ENCODE data around the gene CAPN15.
A peak's percentile ranks its signal among the peaks of the same experiment; 100 is the strongest.

Gene CAPN15

DNA sequence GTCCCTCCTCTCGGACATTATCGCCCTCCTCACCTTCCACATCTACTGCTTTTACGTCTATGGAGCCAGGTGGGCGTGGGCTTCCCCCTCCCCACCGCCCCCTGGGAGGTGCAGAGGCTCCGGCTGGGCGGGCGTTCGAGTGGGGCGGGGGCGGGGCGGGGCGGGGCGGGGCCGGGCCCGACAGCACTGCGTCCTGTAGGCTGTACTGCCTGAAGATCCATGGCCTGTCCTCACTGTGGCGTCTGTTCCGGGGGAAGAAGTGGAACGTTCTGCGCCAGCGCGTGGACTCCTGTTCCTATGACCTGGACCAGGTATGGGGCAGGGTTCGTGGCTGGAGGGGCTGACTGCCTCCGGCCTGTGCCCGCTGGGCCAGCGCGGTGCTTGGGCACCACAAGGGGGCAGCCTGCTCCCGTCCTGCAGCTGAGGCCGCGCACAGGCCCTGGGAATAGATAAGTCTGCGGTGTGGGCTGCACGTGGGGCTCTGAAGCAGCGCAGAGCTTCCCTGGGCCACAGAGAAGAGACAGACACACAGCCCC is 51.4 kb downstream of the CAPN15 start:
- Histone ChIP-seq H3K36me3 (ENCODE audit: control insufficient read depth in 1 of 2, insufficient read depth in 2 of 2, low read length in 2 of 2) (peaks cover 0 to 12% of the 10 kb centered on the region in 2 donors), H3K27ac (ENCODE audit: low read depth, low read length) (no peak overlapping the region), H3K9me3 (ENCODE audit: control insufficient read depth in 1 of 2, low read length in 2 of 2) (no peaks in the 10 kb centered on the region), H3K4me1 (ENCODE audit: control insufficient read depth in 1 of 2, insufficient read depth in 2 of 2, low read length in 2 of 2) (no peaks in the 10 kb centered on the region), H3K4me3 (ENCODE audit: low read depth in 1 of 2, low read length in 2 of 2) (peak overlapping the region; percentile 22 to 60), H3K27me3 (ENCODE audit: control insufficient read depth in 1 of 2, insufficient read depth in 2 of 2, low read length in 2 of 2) (no peaks in the 10 kb centered on the region), H3K9ac (ENCODE audit: low read depth in 1 of 2, low read length in 2 of 2) (no peak overlapping the region)

- no peak overlapping the region for H3K27ac ChIP-seq (ENCODE audit: low read depth, low read length)
- peaks cover 0 to 2% of the 10 kb centered on the region in 2 donors for H3K27me3 ChIP-seq (ENCODE audit: control insufficient read depth in 1 of 2, insufficient read depth in 2 of 2, low read length in 2 of 2)
- no peaks in the 10 kb centered on the region for H3K9me3 ChIP-seq (ENCODE audit: control insufficient read depth in 1 of 2, low read length in 2 of 2)
- H3K9ac ChIP-seq (ENCODE audit: low read depth in 1 of 2, low read length in 2 of 2), result no peak overlapping the region
- no peaks in the 10 kb centered on the region for H3K4me1 ChIP-seq (ENCODE audit: control insufficient read depth in 1 of 2, insufficient read depth in 2 of 2, low read length in 2 of 2)
- no peak overlapping the region for H3K4me3 ChIP-seq (ENCODE audit: low read depth in 1 of 2, low read length in 2 of 2)
- H3K36me3 ChIP-seq (ENCODE audit: control insufficient read depth in 1 of 2, insufficient read depth in 2 of 2, low read length in 2 of 2), result peaks cover 0 to 4% of the 10 kb centered on the region in 2 donors
Measured at GRCh38 chr16:580141-580945, 52.8 kb downstream of the CAPN15 start.

DNA sequence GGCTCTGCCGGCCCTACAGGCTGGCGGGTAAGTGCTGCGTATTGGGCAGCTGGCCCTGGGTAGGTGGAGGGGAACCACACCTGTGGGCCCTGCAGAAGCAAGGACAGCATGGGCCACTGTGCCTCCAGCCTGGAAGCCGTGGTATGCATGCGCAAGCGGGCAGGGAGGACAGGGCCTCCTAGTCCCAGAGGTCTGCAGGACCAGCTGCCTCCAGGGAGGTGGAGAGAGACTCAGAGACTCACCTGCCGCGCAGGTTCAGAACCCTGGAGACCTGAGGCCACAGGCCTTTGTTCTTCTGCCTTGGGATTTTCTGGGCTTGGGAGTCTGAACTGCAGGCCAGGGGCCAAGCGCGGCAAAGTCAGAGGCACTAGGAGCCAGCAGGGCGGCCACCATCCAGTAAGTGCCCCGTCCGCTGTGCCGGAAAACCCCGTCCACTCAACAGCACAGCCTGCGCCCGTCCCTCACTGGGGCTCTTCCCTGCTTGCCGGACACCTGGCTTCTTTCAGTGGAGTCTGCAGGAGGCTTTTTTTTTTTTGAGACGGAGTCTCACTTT is 53.5 kb downstream of the CAPN15 start:
- peaks cover 0 to 6% of the 10 kb centered on the region in 2 donors for H3K27me3 ChIP-seq (ENCODE audit: control insufficient read depth in 1 of 2, insufficient read depth in 2 of 2, low read length in 2 of 2)
- no peak overlapping the region for H3K9ac ChIP-seq (ENCODE audit: low read depth in 1 of 2, low read length in 2 of 2)
- H3K27ac ChIP-seq (ENCODE audit: low read depth, low read length), result no peak overlapping the region
- H3K4me1 ChIP-seq (ENCODE audit: control insufficient read depth in 1 of 2, insufficient read depth in 2 of 2, low read length in 2 of 2), result no peaks in the 10 kb centered on the region
- no peak overlapping the region for H3K4me3 ChIP-seq (ENCODE audit: low read depth in 1 of 2, low read length in 2 of 2)
- no peaks in the 10 kb centered on the region for H3K36me3 ChIP-seq (ENCODE audit: control insufficient read depth in 1 of 2, insufficient read depth in 2 of 2, low read length in 2 of 2)
- H3K9me3 ChIP-seq (ENCODE audit: control insufficient read depth in 1 of 2, low read length in 2 of 2), result no peaks in the 10 kb centered on the region

GRCh38 chr16:582218-582613 is 54.7 kb downstream of the CAPN15 start:
- Histone ChIP-seq H3K4me3 (ENCODE audit: low read depth in 1 of 2, low read length in 2 of 2) (no peak overlapping the region), H3K27ac (ENCODE audit: low read depth, low read length) (no peak overlapping the region), H3K27me3 (ENCODE audit: control insufficient read depth in 1 of 2, insufficient read depth in 2 of 2, low read length in 2 of 2) (peaks cover 3 to 6% of the 10 kb centered on the region in 2 donors), H3K4me1 (ENCODE audit: control insufficient read depth in 1 of 2, insufficient read depth in 2 of 2, low read length in 2 of 2) (peaks cover 3% of the 10 kb centered on the region in 2 donors), H3K36me3 (ENCODE audit: control insufficient read depth in 1 of 2, insufficient read depth in 2 of 2, low read length in 2 of 2) (no peaks in the 10 kb centered on the region), H3K9ac (ENCODE audit: low read depth in 1 of 2, low read length in 2 of 2) (no peak overlapping the region), H3K9me3 (ENCODE audit: control insufficient read depth in 1 of 2, low read length in 2 of 2) (no peaks in the 10 kb centered on the region)

GRCh38 chr16:582614-583331 is 55.3 kb downstream of the CAPN15 start:
- peaks cover 6 to 8% of the 10 kb centered on the region in 2 donors for H3K4me1 ChIP-seq (ENCODE audit: control insufficient read depth in 1 of 2, insufficient read depth in 2 of 2, low read length in 2 of 2)
- H3K4me3 ChIP-seq (ENCODE audit: low read depth in 1 of 2, low read length in 2 of 2), result no peak overlapping the region
- no peaks in the 10 kb centered on the region for H3K36me3 ChIP-seq (ENCODE audit: control insufficient read depth in 1 of 2, insufficient read depth in 2 of 2, low read length in 2 of 2)
- no peak overlapping the region for H3K27ac ChIP-seq (ENCODE audit: low read depth, low read length)
- H3K27me3 ChIP-seq (ENCODE audit: control insufficient read depth in 1 of 2, insufficient read depth in 2 of 2, low read length in 2 of 2), result peaks cover 3 to 6% of the 10 kb centered on the region in 2 donors
- no peaks in the 10 kb centered on the region for H3K9me3 ChIP-seq (ENCODE audit: control insufficient read depth in 1 of 2, low read length in 2 of 2)
- no peak overlapping the region for H3K9ac ChIP-seq (ENCODE audit: low read depth in 1 of 2, low read length in 2 of 2)

GRCh38 chr16:583470-583814 is 55.9 kb downstream of the CAPN15 start:
- peaks cover 6 to 15% of the 10 kb centered on the region in 2 donors for H3K4me1 ChIP-seq (ENCODE audit: control insufficient read depth in 1 of 2, insufficient read depth in 2 of 2, low read length in 2 of 2)
- peaks cover 3 to 6% of the 10 kb centered on the region in 2 donors for H3K27me3 ChIP-seq (ENCODE audit: control insufficient read depth in 1 of 2, insufficient read depth in 2 of 2, low read length in 2 of 2)
- H3K9me3 ChIP-seq (ENCODE audit: control insufficient read depth in 1 of 2, low read length in 2 of 2), result no peaks in the 10 kb centered on the region
- H3K36me3 ChIP-seq (ENCODE audit: control insufficient read depth in 1 of 2, insufficient read depth in 2 of 2, low read length in 2 of 2), result no peaks in the 10 kb centered on the region
- no peak overlapping the region for H3K27ac ChIP-seq (ENCODE audit: low read depth, low read length)
- no peak overlapping the region for H3K4me3 ChIP-seq (ENCODE audit: low read depth in 1 of 2, low read length in 2 of 2)
- H3K9ac ChIP-seq (ENCODE audit: low read depth in 1 of 2, low read length in 2 of 2), result no peak overlapping the region

DNA sequence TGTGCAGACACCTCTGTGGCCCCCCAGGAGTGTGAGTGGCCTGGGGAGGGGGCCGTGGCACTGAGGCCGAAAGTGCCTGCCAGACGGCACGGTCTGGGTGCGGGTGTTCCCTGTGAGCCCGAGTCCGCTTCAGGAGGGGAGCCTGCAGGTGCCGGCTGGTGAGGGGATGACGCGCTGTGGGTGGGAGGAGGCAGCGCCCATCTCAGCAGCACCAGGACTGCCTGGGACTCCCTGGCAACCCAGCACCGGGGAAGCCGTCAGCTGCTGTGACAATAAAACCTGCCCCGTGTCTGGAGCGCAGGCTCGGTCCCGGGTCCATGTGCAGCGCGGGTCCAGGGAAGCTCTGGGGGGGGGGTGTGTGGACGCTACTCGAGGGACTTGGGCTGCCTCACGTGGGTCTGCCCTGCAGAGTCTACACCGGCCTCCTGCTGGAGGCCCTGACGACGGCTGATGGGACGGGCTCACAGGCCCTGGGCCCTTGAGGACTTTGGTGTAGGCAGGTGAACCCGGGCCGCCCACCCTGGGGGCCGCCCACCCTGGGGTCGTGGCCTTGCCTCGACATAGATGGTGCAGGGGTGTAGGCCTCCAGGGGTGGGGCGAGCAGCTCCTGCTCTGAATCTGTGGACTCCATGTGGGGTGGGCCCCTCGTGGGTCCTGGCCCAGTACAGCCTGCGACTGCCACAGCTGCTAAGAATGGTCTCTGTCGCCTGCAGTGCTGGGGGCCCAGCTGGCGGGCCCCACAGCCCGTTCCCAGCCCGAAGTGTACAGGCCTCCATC is 56.5 kb downstream of the CAPN15 start:
- no peak overlapping the region for H3K27ac ChIP-seq (ENCODE audit: low read depth, low read length)
- peaks cover 3 to 6% of the 10 kb centered on the region in 2 donors for H3K27me3 ChIP-seq (ENCODE audit: control insufficient read depth in 1 of 2, insufficient read depth in 2 of 2, low read length in 2 of 2)
- peaks cover 6 to 15% of the 10 kb centered on the region in 2 donors for H3K4me1 ChIP-seq (ENCODE audit: control insufficient read depth in 1 of 2, insufficient read depth in 2 of 2, low read length in 2 of 2)
- H3K9ac ChIP-seq (ENCODE audit: low read depth in 1 of 2, low read length in 2 of 2), result no peak overlapping the region
- H3K4me3 ChIP-seq (ENCODE audit: low read depth in 1 of 2, low read length in 2 of 2), result no peak overlapping the region
- no peaks in the 10 kb centered on the region for H3K36me3 ChIP-seq (ENCODE audit: control insufficient read depth in 1 of 2, insufficient read depth in 2 of 2, low read length in 2 of 2)
- no peaks in the 10 kb centered on the region for H3K9me3 ChIP-seq (ENCODE audit: control insufficient read depth in 1 of 2, low read length in 2 of 2)

DNA sequence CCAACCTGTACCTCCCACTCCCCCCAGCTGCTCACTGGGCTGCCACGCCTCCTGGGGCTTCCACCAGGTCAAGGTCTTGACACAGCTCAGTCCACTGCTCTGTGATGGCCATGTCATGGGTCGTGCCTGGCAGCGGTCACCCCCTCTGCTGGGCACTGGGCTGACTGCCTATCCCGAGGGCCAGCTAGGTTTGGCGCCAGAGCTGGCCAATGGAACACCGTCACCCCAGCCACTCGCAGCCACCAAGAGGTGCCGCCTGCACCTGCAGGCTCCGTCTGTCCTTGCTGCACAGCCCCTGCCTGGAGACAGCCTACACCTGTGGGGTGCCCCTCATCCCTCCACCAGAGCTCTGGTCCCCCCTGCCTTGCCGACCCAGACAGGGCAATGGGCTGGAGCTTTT is 57.8 kb downstream of the CAPN15 start:
- Histone ChIP-seq H3K9me3 (ENCODE audit: control insufficient read depth in 1 of 2, low read length in 2 of 2) (no peaks in the 10 kb centered on the region), H3K4me3 (ENCODE audit: low read depth in 1 of 2, low read length in 2 of 2) (no peak overlapping the region), H3K27me3 (ENCODE audit: control insufficient read depth in 1 of 2, insufficient read depth in 2 of 2, low read length in 2 of 2) (peaks cover 3 to 6% of the 10 kb centered on the region in 2 donors), H3K27ac (ENCODE audit: low read depth, low read length) (no peak overlapping the region), H3K4me1 (ENCODE audit: control insufficient read depth in 1 of 2, insufficient read depth in 2 of 2, low read length in 2 of 2) (peaks cover 6 to 16% of the 10 kb centered on the region in 2 donors), H3K36me3 (ENCODE audit: control insufficient read depth in 1 of 2, insufficient read depth in 2 of 2, low read length in 2 of 2) (no peaks in the 10 kb centered on the region), H3K9ac (ENCODE audit: low read depth in 1 of 2, low read length in 2 of 2) (no peak overlapping the region)

DNA sequence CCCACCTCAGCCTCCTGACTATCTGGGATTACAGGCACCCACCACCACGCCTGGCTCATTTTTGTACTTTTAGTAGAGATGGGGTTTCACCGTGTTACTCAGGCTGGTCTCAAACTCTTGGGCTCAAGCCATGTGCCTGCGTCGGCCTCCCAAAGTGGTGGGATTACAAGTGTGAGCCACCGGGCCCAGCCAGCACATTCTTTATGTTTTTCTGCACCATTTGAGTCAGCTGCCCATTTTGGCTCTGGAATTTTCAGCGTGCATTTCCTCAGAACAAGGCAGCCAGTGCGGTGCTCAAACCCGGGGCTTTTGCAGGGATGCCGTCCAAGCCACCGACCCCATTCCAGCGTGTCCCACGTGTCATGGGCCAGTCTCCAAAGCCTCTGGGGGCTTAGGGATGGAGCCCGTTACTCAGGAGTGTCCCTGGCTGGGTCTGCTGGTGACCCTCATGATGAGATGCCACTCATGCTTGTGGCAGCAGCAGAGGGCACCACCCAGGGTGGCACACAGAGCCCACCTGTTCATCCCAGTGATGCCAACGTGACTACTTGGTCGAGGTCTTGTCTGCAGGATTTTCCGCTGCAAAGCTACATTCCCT is 58.6 kb downstream of the CAPN15 start:
- H3K4me1 ChIP-seq (ENCODE audit: control insufficient read depth in 1 of 2, insufficient read depth in 2 of 2, low read length in 2 of 2), result peaks cover 10 to 24% of the 10 kb centered on the region in 2 donors
- peaks cover 3 to 6% of the 10 kb centered on the region in 2 donors for H3K27me3 ChIP-seq (ENCODE audit: control insufficient read depth in 1 of 2, insufficient read depth in 2 of 2, low read length in 2 of 2)
- no peaks in the 10 kb centered on the region for H3K9me3 ChIP-seq (ENCODE audit: control insufficient read depth in 1 of 2, low read length in 2 of 2)
- no peaks in the 10 kb centered on the region for H3K36me3 ChIP-seq (ENCODE audit: control insufficient read depth in 1 of 2, insufficient read depth in 2 of 2, low read length in 2 of 2)
- no peak overlapping the region for H3K4me3 ChIP-seq (ENCODE audit: low read depth in 1 of 2, low read length in 2 of 2)
- H3K9ac ChIP-seq (ENCODE audit: low read depth in 1 of 2, low read length in 2 of 2), result no peak overlapping the region
- no peak overlapping the region for H3K27ac ChIP-seq (ENCODE audit: low read depth, low read length)

Data from duodenal mucosa (tissue), 2 donors.